ENCODE measurements around the gene GRM8.
A peak's percentile ranks its signal among the peaks of the same experiment; 100 is the strongest.

GRM8 gene

DNA sequence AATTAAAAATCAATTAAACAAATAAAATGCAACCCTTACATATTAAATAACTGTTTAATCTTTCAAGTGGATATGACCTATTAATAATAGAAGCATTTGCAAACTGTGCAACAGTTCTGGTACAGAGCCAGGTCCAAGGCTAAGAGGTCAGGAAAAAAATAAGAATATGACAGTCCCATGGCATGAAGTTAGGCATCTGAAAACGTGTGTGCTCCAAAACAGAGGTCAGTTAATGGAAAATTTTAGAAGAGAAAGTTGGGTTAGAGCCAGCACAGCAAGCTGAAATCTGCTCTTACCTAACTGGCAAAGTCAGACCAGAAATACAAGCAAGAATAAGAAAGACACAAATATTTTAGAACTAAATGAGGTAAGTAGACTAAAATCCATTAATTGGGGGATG lies 757.7 kb downstream of the GRM8 start:
- DNase-seq = no peak

DNA sequence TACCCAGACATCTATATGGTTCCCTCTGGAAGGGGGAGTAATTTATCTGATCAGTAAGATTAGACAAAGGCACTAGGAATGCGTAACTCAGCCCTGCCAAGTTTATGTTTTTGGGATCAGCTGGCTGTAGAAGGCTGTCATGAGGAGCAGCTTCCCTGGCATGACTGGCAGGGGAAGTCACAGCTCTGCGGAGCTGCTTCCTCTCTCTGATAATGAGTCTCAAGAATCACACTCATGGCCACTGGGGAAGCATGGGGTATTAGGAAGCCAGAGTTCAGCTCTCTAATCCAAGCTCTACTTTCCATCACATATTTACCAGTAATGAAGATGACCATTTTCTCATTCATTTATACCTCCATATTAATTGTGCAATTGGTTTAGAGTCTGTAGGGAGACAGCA lies 758.9 kb downstream of the GRM8 start:
- no peak for DNase-seq

DNA sequence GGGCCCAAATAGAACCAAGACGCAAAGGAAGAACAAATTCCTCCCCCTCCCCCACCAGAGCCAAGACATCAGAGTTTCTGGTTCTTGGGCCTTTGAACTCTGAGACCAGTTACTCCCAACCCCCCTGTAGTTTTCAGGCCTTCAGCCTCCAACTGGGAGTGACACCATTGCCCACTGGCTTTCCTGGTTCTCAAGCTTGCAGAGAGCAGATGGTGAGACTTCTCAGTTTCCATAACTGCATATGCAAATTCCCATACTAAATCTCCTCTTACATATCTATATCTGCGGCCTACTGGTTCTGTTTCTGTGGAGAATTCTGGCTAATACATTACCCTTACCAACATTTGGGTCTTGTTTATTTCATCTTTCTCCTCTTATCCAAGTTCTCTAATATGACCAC lies 762.9 kb downstream of the GRM8 start:
- DNase-seq = no peak

DNA sequence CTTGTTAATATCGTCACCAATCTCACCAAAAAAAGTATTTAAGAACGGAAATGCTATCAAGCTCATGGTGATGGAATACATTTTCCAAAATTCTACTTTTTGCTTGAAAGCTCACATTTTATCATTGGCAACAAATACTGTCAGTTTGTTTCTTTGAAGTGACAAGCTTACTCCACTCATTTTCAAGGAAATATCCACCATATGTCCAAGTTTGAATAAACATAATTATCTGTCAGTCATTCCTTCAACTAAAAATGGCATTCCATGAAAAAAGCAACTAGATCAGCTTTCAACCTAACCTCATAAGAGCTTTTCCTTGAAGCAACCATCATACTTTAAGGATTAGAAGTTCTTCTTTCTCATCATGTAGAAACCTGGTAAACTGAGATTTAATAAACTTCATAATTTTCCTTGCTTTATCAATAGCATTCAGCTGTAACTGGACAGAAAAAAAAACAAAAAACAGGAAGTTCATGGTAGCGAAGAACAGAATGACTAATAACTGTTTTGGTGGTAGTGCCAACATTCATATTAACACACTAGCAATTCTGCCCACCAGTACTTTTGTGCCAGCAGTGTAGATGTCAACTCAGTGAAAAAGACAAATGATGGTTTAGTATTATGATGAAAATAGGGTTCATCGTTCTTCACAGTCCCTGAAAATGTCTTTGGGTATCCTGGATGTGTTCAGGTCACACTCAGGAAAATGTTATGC lies 764.9 kb downstream of the GRM8 start:
- DNase-seq = no peak

DNA sequence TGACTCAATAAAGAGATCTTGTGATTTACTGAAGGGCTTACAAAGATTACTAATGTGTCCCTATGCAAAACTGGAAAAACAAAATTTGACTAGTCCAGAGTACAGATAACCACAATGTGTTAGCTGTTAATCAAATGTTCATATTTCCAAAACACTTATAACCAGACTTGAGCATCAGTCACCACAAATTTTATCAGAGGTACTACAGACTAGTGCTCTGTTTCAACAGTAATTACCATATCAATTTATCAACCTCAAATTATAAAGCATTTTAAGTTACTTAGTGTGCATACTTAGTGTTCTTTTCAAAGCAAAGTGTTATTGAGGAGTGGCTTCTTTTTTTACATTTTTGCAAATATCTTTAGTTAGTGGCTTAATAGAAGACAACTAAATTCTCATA lies 765.9 kb downstream of the GRM8 start:
- no peak for DNase-seq

DNA sequence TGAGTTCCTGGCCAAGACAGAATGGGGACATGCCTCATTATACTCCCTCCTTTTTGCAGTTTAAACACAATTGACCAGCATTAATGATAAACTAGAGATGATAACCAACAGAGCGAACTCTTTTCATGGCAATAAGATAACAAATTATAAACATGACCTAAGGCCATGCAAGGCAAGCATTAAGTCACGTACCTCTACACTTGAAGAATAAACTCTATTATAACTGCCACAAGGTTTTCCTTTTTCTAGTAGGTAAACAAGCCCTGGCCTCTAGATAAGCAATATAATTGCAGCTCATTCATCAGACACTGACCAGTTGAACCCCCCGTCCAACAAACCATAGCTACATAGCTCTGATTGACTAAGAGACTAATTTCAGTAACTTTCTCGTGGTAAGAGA lies 767.0 kb downstream of the GRM8 start:
- DNase-seq = no peak

DNA sequence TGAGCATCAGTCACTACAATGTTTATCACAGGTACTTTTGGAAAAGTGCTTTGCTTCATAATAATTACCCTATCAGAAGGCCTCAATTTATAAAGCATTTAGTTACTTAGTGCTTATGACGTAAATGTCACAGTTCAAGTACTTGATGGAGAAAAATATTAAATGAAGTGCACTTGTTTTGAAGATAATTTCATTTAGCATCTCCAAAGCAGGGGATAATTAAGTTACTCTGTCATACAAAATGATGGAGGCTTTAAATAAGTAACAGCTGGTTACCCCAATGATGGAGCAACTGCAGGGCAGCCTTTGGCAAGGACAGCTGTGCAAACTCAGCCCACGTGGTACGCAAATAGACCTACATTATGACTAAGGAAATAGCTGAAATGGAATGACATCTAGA lies 768.8 kb downstream of the GRM8 start:
- peak; percentile 34 for DNase-seq

DNA sequence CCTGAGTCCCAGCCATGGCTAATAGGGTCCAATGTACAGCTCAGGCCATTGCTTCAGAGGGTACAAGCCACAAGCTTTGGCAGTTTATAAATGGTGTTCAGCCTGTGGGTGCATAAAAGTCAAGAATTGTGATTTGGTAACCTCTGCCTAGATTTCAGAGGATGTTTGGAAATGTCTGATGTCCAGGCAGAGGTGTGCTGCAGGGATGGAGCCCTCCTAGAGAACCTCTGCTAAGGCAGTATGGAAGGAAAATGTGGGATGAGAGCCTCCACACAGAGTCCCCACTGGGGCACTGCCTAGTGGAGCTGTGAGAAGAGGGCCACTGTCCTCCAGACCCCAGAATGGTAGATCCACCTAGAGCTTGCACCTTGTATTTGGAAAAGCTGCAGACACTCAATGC lies 779.9 kb downstream of the GRM8 start:
- no peak for DNase-seq

DNA sequence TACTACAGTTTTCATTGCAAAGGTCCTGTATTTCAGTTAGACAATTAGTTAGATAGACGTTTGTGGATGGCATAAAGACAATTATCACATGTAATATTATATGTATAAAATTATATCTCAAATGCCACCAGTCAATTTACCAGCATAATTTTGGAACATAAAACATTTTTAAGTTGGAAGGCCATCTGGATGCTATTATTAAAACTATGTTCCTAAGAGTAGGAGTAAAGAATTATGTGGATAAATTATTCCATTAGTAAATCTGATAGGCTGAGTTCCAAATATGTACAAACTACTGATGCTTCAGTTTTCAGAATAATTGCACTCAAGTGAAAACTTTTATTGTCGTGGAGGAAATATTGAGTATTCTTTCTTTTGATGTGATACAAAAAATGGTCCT lies 790.3 kb downstream of the GRM8 start:
- no peak for DNase-seq

DNA sequence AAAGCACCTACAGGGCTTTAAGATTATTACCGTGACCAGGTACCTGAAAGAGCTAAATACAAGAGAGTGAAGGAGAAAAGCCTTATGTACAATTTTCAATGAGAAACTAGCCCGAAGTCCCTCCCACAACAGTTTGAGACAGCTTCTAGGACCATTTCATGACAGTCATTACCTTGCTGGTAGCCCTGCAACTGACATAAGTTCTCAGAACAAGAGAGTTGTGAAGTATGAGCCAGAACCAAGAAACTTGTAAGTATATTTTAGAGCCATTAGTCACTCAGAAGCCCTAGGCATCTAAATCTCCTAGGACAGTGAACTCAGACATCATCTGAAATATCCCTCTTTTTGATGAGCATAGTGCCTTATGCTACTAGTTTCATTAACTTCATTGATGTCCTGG lies 792.1 kb downstream of the GRM8 start:
- DNase-seq = no peak

DNA sequence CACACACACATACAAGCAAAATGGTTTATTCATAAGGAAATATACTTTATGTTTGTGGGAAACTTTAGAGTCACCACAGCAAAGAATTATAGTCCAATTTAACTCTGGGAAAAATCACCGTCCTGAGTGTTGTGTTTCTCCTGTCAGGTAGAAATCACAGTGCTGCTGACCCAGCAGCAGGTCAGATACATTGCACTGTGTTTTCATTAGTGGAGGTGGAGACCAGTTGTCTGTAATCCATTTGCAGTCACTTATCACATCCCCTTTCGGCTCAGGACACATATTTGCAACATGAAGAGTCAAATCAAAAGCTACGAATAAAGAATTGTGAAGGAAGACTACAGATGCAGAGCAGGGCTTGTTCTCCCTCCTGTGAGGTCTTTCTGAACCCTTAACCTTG lies 799.6 kb downstream of the GRM8 start:
- DNase-seq = no peak

DNA sequence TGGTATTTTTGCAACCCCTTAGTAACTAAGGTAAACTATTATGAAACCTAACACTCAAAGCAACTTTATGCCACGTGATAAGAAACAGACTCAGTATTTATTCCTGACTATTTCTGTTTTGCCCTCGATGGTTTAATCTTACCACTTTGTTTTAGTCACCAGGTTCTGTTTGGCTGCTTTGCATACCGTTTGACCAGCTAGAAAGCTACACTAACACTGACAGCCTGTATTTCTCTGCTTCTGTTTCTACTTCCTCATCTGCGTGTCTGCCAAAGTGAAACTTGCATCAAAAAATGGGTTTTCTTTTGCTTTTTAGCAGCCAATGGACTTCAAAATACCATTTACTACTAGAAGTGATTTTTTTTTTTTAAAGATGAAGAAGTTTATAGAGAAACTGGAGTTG lies 802.5 kb downstream of the GRM8 start:
- DNase-seq = no peak

DNA sequence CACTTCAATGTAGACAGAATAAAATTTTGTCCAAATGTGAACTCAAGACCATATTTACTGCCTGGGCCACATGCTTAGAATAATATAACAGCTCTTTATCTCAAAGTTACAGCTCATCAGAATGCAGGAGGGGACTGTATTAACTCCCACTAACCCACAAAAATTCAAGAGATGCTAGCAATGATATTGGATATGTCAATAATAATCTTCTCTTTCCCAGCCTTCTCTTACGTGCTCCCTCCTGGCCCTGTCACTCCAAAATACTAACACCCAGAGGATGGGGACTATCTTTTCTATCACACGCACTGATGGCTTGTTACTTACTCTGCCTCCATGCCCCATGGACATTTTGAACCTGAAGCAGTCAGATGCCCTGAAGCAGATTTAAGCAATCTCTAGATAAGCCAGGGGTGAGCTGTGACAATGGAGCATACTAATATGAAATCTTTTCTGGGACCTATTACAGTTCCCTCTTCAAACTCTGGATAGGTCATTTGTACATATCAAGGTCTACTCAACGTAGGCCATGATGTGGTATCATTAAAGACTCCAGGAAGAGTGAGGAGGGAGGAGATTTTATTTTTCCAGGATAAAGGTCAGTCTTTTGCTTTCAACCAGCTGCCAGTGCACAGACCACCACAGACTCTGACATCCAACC lies 803.0 kb downstream of the GRM8 start:
- no peak for DNase-seq

DNA sequence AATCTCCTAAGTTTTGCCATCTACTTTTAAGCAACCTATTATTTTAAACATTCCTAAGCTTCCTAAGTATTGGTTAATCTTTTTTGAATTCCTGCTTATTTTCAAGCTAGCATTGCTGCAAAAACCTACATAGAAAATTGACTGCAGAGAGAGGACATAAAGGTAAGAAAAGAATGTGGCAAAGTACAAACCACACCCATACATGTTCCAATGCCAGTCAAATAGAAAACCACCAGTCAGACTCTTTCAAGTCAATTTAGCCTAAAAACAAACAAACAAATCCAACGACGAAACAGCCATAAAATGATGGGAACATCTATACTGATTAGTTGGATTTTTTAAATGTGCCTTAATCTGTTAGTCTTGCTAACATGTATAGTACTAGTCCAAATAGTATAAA lies 804.8 kb downstream of the GRM8 start:
- no peak for DNase-seq

DNA sequence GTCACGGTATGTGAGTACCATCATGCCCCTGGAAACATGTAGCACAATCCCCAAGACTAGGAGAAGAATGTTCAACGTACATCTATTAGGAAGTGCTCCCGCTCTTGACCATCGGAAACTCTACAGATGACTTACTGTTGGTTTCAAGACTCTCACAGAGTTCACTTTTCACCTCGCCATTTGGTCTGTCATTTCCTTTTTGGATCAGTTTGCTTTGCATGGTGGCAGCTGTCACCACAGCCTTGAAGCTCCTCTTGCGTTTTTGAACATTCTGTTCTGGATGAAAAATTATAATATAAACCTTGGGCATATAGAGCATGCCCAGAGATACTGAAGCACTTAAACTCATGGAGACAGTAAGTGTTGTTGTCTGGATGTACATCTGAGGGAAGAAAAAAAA lies 806.8 kb downstream of the GRM8 start:
- DNase-seq = no peak

DNA sequence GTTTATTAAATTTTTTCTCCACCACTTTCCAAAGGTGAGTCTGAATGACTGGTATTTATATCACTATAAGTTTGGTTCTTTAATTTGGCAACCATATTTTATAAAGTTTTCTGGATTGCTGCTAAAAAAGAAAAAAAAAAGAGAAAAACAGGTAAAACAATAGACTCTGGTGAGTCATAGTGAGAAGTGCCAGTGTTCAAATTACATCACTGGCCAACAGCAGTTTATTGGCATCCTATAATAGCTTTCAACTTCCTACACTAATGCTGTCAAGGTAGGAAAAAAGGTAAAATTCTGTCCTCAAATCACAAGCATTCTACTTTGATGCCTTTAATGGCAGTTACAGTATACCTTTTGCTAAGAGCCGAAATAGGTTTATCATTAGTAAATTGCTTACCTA lies 808.8 kb downstream of the GRM8 start:
- no peak for DNase-seq

DNA sequence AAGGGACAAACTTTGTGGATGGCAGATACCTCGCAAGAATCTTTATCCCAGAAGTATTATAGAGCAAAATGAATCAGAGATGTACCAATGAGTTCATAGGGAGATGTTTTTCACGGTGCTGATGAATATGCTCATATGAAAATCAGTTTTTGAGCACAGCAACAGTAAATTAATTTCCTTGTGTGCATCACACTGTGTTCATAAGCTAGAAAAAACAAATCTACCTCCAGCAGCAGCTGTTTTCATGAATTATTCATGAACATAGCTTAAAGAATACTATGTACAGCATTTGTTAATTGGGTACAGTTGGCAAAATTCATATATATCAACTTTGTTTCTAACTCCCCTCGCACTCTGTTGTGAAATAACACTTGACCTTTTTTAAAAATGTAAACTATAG lies 809.8 kb downstream of the GRM8 start:
- no peak for DNase-seq

DNA sequence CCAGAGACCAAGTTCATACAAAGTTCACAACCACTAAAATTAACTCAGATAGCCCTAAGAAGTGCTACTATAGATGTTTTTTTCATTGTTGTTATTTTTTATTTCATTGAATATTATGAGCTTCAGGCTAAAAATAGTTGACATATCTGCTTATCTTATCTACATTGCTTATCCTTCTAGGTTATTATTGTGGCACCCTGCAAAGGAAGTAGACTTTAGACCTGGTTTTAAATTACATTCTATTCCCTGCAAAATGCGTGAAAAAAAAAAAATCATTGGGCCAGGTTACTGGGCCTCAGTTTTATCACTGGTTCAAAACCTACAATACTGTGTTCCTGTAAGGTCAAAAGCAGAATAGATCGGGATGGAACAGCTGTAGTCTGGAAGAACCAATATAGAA lies 811.0 kb downstream of the GRM8 start:
- DNase-seq = no peak

DNA sequence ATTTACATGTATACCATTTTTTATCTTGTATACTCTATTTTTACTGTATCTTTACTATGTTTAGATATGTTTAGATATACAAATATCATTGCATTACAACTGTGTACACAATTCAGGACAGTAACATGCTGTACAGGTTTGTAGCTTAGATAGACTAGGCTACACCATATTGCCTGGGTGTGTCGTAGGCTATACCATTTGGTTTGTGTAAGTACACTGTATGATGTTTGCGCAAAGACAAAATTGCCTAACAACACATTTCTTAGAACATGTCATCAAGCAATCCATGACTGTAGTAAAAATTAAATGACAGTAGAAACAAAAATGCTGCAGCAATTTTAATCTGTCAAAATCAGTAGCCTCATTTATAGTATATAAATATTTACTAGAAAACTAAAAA lies 812.2 kb downstream of the GRM8 start:
- DNase-seq = no peak

DNA sequence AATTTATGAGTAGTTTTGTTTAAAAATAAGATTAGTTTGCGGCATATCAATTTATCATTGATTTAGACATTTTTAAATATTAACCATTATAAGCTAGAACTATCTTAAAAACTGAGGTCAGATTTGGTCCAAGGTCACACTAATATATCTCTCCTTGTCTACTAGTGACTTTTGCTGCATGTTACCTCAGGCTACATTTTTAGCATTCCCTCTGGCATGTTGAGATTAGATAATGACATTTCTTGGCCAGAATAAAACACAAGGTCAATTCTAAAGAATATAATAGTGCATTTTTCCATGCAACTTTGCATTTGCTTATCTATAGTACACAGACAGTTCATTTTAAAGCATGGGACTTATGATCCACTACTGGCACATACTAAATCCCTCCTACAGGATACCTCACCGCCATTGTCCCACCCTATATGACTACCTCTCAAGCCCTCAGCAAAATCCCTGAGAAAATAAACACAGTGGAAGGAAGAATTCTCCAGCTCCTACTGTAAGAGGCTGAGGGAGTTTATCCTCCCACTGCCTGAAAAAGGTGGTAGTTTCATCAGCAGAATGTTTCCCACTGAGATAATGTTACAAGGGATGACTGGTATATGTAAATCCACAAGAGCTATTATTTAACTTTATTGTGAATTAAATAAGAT lies 816.4 kb downstream of the GRM8 start:
- no peak for DNase-seq

DNA sequence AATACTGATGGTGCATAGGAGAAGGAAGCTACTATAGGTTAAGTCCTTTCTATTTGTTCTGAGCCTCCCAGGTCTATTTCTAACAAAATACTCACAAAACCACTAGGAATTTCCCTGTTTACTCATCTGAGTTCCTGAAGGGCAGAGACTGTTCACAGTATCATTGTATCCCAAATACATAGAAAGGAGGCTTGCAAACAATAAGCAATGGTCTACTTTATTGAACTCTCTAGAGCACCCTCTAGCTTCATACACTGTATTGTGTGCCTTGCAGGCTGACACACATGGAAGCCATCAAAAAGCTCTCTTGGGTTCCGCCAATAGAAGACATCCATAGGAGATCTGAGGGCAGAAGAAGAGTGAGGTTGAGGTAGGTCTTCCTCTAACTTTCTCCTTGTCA lies 826.1 kb downstream of the GRM8 start:
- DNase-seq = no peak

DNA sequence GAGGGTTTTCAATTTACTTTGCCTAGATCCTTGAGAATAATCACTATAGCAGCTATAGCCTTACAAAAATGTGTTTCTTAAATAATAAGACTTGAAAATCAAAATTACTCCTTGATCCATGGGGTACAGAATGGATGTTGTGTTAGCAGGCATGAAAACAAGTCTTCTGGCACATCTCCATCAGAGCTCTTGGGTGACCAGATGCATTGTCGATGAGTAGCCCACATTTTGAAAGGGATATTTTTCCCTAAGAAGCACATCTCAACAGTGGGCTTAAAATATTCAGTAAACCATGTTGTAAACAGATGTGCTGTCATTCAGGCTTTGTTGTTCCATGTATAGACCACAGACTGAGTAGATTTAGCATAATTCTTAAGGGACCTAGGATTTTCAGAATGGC lies 827.8 kb downstream of the GRM8 start:
- DNase-seq = no peak

DNA sequence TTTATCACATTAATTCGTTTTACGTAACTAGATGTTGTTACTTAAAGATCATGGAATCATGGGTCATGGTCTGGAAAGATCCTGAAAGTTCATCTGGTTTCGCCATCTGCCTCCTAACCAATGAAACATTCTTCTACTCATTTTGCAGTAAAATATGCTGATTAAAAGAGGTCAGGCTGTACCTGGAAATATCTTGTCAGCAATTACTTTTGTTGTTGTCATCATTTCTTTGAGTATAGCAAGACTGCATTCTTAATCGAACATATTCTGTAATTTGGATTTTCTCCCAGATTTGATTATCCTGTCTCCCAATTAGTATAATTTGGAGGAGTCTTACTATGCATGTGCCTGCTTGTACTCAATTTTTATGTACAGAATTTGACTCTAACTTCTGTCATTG lies 833.7 kb downstream of the GRM8 start:
- no peak for DNase-seq

DNA sequence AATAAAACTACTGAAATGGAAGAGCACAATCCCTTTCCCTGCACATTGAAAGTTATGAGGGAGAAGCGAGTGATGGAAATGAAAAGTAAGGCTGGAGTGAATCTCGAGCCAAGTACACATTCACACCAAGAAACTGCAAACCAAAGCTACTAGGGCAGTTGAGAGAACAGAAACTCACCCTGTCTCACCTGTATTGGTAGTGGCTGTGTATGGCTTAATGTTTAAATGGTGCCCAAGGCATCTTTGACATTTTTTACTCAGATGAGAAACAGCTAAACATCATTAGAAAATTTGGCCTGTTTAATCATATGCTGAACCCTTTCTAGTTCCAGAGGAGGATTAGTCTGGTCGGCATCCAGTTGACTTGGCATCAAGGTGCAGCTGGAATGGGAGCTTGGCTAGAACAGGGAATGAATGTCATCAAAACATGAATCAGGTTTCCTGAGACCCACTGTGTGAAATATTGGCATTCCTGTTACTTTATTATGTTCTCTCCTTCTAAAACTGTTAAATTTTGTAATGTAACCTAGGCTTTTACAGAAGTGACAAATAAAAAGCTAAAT lies 840.8 kb downstream of the GRM8 start:
- no peak for DNase-seq
